ENCODE results near the gene GPRIN1. TPM values are rescaled to one million over a fixed set of nuclear protein-coding genes. Genes with fewer than 3 reads are reported as not detected.

Gene GPRIN1
- total and polyA plus RNA-seq, 2 donors (not counting 1 experiment from before 2014, with no cell fraction given) = 0.72 to 2.1 TPM

DNA sequence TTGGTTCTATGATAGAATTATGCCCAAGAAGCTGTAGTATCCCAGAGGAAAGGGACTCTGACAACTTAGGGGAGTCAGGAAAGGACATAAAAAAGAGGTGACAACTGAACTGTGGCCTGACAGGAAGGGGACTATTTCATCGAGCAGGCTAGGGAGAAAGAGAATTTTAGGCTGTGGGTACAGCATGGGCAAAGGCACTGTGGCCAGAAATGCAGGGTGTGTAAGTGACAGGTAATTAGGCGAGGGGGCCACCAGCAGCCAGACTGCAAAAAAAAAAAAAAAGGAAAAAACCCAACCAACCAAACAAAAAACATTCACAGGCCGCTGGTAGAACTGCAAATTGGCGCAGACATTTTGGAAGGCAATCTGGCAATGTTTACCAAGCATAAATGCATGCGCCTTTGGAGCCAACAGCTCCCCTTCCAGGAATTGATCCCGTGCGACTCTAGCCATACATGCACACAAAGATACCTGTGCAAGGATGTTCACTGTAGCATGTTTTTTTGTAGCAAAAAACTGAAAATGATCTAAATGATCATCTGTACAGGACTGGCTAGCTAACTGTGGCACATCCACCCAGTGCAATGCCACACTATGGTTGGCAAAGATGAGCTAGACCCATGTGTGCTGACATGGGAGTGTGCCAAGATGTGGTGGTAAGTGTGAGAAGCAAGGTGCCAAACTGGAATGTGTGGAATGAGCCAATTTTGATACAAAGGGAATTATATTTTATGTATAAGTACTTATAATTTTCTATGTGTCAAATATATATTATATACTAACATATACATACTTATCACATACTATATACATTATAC is 21.6 kb upstream of the GPRIN1 start:
- POLR2A ChIA-PET = interaction anchor here (0.7 to 0.8 kb wide), 2 partner anchors 10 to 99 kb away, joined by 4 read pairs; no protein-coding TSS in a partner anchor
- Histone ChIP-seq H3K4me3 (ENCODE audit: control extremely low read depth in 1 of 5, extremely low read depth in 1 of 5, insufficient read depth in 1 of 5, low read depth in 2 of 5, low read length in 4 of 5) (peak overlapping the region in 1 of 5 experiments; percentile 69), H3K27me3 (replicated peaks in 1 of 4; ENCODE audit: control extremely low read depth in 1 of 4, control insufficient read depth in 3 of 4, insufficient read depth in 4 of 4, low read length in 3 of 4) (peaks cover 0 to 43% (median 20%) of the 10 kb centered on the region in 4 experiments), H3K9ac (ENCODE audit: low read length) (no peak overlapping the region), H3K36me3 (replicated peaks in 1 of 2; ENCODE audit: control extremely low read depth in 1 of 2, control insufficient read depth in 1 of 2, extremely low read depth in 1 of 2, insufficient read depth in 2 of 2, low read length in 1 of 2) (no peaks in the 10 kb centered on the region), H2AFZ (ENCODE audit: insufficient read depth, low read depth, low read length, poor library complexity, severe bottlenecking) (no peak overlapping the region), H4K20me1 (ENCODE audit: control insufficient read depth, insufficient read depth, low read length, poor library complexity, severe bottlenecking) (no peaks in the 10 kb centered on the region), H3K27ac (ENCODE audit: low read length in 2 of 2) (no peak overlapping the region), H3K4me1 (ENCODE audit: control insufficient read depth in 2 of 2, insufficient read depth in 2 of 2, low read length in 2 of 2) (peaks cover 56 to 68% of the 10 kb centered on the region in 2 donors), H3K4me2 (replicated peaks; ENCODE audit: low read depth, low read length, poor library complexity, severe bottlenecking) (peak overlapping the region; percentile 100), H3K79me2 (ENCODE audit: control insufficient read depth, insufficient read depth, low read length) (no peaks in the 10 kb centered on the region), H3K9me3 (ENCODE audit: control extremely low read depth in 1 of 3, control insufficient read depth in 2 of 3, insufficient read depth in 1 of 3, low read length in 2 of 3) (peaks cover 0 to 22% (median 0%) of the 10 kb centered on the region in 3 donors)
- H3K4me3 Mint-ChIP-seq = peak overlapping the region; percentile 86
- intact Hi-C loops (cut with micrococcal nuclease) = loop anchor here (2.0 to 5.0 kb wide), 2 partner anchors 21 to 89 kb away; partner anchors contain the start of gene GPRIN1
- ATAC-seq (ENCODE audit: low read depth) = no peak
- TF ChIP-seq EZH2 (IDR thresholded peaks at IDR 0.05; ENCODE audit: borderline replicate concordance, insufficient read depth, low read depth, low read length, poor library complexity, severe bottlenecking) (no peak), CTCF (IDR thresholded peaks at IDR 0.05) (no peak)
- H3K9me3 Mint-ChIP-seq (ENCODE audit: insufficient read depth) = no peaks in the 10 kb centered on the region
- 80% methylated on average over 4 of the region's 7 CpGs for WGBS (ENCODE audit: insufficient coverage)
- peaks cover 58% of the 10 kb centered on the region for H3K4me1 Mint-ChIP-seq
- no peak overlapping the region for H3K27ac Mint-ChIP-seq
- CTCF ChIA-PET = interaction anchor here (1.2 to 2.9 kb wide), 4 partner anchors 10 to 29 kb away, joined by 3 to 21 read pairs (median 8); partner anchors contain the start of gene TSPAN17
- H3K27me3 Mint-ChIP-seq = peaks cover 27% of the 10 kb centered on the region
- DNase-seq = no peak

All from B cell (primary cell).